HG03045 (cell line): ENCODE measurements around the gene GCHFR.

Source experiments
- ATAC-seq: cut with Tn5 transposase; IDR thresholded peaks from one replicate; pipeline ENCODE4 v1.9.1; 2021; ENCODE audit warnings: mild to moderate bottlenecking, moderate library complexity; ENCODE audit not compliant: unreplicated experiment

The GCHFR gene

GRCh38 chr15:40754883-40755811 lies 8.7 kb upstream of the GCHFR start, which contains the start of gene RMDN3:
Gene RMDN3, minus strand, starts transcription at chr15:40755254. Its CDS starts 471 bp downstream, at chr15:40754783.
- ATAC-seq = peak; percentile 87

GRCh38 chr15:40755812-40756208 lies 8.1 kb upstream of the GCHFR start:
- ATAC-seq = no peak

GRCh38 chr15:40756938-40757337 lies 6.9 kb upstream of the GCHFR start:
- ATAC-seq = no peak

- ATAC-seq = no peak
These were observed 3.9 kb upstream of the GCHFR start for GRCh38 chr15:40759961-40760360.

- ATAC-seq = no peak
These were observed 708 bp upstream of the GCHFR start for GRCh38 chr15:40762919-40763800.

GRCh38 chr15:40764629-40765103 lies 798 bp downstream of the GCHFR start:
- ATAC-seq = no peak

- no peak for ATAC-seq
These were observed 2.4 kb downstream of the GCHFR start for GRCh38 chr15:40766194-40766815.

- no peak for ATAC-seq
These were observed 3.3 kb downstream of the GCHFR start for GRCh38 chr15:40766906-40767837.

- no peak for ATAC-seq
These were observed 4.1 kb downstream of the GCHFR start for GRCh38 chr15:40767838-40768500.

GRCh38 chr15:40768521-40769273 lies 4.8 kb downstream of the GCHFR start:
- ATAC-seq = no peak

- ATAC-seq = peak; percentile 26
These were observed 5.6 kb downstream of the GCHFR start, which contains the start of gene C15orf62 for GRCh38 chr15:40769274-40770146. Gene C15orf62, plus strand, starts transcription at chr15:40769980. Its CDS starts 516 bp downstream, at chr15:40770496.

GRCh38 chr15:40770147-40770721 lies 6.4 kb downstream of the GCHFR start:
- no peak for ATAC-seq

GRCh38 chr15:40771242-40771641 lies 7.4 kb downstream of the GCHFR start:
- no peak for ATAC-seq

GRCh38 chr15:40772014-40772413 lies 8.1 kb downstream of the GCHFR start:
- ATAC-seq = no peak

- no peak for ATAC-seq
These were observed 9.6 kb downstream of the GCHFR start for GRCh38 chr15:40773496-40773895.

- ATAC-seq = no peak
These were observed 10.0 kb downstream of the GCHFR start for GRCh38 chr15:40773902-40774301.

- no peak for ATAC-seq
These were observed 11.1 kb downstream of the GCHFR start for GRCh38 chr15:40775007-40775406.
